Measurements from ENCODE around the gene CCKAR.

Gene CCKAR

DNA sequence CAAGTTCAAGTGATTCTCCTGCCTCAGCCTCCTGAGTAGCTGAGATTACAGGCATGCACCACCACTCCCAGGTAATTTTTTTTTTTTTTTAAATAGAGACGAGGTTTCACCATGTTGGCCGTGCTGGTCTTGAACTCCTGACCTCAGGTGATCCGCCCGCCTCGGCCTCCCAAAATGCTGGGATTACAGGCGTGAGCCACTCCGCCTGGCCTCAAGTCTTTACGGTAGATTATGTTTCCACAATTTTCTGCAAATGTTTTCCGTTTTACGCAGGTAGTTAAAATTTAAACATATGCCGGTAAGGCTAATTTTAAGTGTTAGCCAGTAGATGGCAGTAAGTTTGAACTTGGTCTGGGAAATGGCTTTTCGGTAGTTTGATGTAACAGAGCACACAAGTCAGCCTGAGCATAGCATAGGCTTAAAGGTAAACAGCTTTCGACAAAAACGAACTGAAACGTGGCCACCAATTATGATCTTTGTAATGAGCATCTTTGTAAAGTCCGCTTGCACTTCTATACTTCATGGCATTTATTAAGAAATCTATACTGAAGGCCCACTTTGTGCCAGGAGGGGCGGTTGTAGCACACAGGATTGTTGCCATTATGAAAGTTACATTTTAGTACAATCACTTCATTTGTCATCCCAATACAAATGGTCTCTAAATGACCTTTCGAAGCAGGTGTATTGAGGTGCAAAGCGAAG, 31.1 kb downstream of the CCKAR start:
- DNase-seq: peak; percentile 66

DNA sequence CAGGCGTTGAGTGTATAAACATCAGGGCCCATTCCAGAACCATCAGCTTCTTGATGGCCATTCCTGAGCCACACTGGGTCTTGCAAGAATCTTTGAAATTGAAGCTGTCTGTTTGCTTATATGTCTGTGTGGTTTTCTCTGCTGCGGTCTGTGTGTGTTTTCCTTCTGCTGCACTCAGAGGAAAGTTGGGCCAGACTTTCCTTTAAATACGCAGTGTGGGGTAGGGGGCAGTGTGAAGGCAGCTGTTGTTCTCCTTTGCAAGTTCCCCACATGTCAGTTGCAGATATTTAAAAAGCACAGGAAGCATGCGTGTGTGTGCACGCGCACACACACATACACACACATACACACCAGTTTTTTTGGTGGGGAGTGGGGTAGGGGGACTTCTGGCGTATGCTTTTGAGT, 32.1 kb downstream of the CCKAR start:
- peak; percentile 65 for DNase-seq

DNA sequence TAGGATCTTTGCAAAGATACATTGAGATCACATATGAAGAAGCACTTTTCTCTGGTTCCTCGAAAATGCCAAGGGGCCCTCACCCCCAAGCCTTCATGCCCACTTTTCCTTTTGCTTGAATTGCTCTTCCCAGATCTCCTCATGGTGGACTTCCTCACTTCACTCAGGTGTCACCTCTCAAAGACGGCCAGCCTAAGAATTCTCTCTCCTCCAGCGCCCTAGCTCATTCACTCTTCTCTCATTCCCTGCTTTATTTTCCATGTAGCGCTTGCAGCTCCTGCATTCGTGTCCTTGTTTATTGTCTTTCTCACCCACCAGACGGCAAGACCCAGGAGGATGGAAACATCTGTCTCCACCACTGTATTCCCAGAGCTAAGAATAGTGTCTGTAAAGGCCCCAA, 32.9 kb downstream of the CCKAR start:
- no peak for DNase-seq

DNA sequence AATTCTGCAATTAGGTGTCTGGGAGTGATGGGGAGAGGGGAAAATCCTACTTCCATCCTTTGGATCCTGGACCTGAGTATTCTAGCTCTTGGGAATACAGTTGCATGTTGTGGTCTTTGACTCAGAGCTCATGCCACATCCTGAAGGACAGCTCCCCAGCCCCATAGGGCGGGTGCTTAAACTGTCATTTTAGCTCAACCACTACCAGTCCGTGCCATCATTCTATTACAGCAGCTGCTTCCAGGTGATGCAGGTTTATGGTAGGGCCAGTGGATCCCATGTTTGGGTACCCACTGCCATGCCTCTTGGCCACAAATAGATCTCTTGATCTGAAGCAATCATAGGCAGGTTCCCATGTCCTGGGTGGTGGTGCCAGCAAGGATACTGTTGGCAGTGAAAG, 34.7 kb downstream of the CCKAR start:
- no peak for DNase-seq

DNA sequence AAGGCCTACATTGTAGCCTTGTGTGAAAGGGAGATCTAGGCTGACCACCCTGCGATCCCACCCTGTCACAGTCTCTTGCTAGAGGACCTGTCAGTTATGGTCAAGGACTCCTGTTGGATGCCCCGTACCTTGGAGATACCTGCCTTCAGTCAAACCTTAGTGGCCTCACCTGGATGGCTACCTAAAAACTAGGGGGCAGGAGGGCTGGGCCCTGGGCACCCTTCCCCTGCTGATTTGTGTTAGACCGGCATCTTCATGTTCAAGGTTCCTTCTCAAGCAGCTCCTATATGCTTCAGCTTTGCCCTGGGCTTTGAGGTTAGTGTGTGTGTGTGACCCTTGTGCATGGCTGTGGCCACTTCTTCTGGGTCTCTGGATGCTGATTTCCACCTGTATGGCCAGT, 35.3 kb downstream of the CCKAR start:
- no peak for DNase-seq

DNA sequence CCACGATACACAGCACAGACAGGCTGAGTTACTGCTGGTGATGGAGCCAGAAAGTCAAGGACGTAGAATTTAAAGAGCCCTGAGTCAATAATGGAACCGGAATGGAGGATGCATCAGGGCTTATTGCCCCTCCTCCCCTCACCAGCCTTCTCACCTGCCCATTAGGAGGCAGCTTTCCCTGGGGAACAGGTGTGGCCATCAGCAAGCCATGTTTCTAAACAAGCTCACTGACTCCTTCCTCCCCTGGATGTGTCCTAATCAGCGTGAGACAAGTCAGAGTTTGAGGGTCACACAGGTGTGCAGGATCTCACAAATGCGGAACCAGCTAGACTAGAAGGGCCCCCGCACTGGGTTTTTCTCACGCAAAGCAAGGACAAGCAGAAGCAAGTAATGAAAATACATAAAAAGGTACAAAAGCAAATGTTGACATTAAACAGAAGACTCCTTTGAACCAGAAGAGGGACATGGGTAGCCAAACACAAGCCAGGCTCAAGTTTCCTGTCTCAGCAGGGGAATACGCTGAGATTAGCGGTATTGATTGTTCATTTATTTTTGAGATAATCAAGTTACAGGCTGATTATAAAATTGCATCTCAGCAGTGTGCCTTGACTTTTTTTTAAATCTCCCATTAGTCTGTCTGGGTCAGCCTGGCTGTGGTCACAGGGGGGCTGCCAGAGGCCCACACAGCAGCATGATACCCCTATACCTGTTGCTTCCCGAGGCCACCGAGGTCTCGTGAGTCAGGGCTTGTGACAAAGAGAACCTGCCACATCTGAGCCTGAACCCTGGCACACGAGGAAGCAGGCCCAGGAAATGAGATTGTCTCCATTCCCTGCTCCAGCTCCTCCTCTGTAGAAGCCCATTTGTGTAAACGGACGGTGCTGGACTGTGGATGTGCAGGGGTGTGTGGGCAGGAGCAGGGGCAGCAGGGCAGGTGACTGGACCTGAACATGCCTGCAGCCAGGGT, 37.4 kb downstream of the CCKAR start:
- DNase-seq: no peak

DNA sequence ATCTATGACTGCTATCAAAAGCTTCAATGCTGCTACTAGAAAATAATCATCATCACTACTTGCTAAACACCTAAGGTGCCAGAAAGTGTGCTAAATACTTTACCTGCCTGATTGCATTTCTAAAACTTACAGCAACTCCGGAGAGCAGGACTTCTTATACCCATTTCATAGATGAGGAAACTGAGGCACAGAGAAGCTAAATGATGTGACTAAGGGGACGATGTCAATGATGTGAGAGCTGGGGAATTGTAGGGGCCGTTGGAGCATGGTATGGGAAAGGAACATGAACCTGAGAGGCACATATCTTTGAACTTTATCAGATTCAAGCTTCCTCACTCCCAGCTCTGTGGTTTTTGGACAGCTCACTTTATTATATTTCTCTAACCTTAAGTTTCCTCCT, 38.7 kb downstream of the CCKAR start:
- DNase-seq: no peak

DNA sequence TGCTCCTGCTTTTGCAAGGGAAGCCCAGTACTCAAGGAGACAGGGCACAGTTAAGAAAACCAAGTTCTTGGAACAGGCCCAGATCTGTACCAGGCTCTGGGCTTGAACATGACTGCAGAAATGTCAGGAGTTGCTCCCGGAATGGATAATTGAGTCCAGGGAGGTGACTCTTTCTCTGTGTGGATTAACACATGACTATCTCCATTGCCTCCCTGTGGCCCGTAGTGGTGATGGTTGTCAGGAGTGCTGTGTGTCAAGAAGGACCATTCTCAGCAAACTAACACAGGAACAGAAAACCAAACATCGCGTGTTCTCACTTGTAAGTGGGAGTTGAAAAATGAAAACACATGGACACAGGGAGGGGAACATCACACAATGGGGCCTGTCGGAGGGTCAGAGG, 39.9 kb downstream of the CCKAR start:
- no peak for DNase-seq

DNA sequence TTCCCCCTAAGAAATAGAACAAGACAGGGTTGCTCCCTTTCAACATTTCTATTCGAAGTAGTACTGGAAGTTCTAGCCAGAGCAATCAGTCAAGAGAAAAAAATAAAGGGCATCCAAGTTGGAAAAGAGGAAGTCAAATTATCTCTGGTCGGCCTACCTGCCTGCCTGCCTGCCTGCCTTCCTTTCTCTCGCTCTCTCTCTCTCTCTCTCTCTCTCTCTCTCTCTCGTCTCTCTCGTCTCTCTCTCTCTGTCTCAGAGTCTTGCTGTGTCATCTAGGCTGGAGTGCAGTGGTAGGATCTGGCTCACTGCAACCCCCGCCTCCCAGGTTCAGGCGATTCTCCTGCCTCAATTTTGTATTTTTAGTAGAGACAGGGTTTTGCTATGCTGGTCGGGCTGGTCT, 42.9 kb downstream of the CCKAR start:
- DNase-seq: no peak

DNA sequence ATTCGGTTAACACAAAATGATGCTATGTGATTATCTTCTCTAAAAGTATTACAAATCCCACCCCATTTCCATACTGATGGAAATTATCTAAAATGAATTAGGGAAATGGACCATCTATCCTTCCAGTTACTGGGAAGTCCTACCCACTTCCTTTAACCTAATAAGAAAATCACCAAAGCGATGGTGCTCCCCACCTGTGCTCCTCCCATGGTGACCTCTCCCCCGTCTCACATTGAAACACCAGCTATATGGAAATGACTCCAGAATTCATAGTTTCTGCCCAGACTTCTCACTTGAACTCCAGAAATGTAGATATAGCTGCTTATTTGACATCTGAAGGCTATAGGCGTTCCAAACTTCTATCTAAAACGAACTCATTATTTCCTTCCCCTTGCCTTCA, 48.5 kb downstream of the CCKAR start:
- no peak for DNase-seq

DNA sequence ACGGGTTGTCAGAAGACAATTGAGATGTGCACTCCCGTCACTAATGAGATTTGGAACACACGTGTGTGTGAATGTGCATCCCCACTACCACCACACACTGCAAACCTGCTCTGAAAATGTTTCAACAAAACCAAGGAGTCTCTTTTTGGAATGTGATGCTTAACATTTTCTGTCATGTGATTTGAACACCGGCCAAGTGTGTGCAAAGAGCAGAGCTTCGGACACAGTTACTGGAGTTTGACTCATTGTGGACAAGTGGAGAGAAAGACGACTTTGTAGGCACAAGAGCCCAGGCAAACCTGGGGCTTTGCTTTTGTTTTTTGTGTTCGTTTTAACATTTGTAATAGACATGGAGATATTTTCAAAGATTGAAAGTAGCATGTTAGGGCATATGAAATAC, 49.2 kb downstream of the CCKAR start:
- peak; percentile 39 for DNase-seq

DNA sequence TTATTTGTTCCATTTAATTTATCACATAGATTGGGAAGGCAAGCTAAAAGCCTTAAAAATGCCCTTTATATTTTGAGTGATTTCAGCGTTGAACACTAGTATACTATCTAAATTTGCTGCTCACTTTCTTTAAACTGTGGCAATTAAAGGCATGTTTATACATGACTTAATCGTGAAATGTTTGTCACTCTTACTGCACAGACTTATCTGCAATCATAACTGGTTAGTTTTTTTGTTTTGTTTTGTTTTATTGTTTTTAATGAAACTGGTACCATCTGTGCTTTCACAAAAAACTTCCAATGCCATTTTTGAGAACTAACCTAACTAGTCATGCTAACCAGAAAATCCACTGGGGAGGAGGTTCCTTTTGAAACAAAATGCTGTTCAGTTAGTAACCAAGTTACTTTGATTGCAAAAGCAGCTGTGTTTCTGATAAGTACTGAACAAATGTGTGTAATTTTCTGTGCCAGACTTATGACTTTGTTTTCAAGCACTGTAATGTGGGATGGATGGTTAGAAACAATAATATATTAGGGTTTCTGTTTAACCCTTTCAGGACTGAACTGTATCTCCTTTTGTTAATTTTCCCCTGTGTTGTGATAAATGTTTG, 56.1 kb downstream of the CCKAR start:
- DNase-seq: no peak

DNA sequence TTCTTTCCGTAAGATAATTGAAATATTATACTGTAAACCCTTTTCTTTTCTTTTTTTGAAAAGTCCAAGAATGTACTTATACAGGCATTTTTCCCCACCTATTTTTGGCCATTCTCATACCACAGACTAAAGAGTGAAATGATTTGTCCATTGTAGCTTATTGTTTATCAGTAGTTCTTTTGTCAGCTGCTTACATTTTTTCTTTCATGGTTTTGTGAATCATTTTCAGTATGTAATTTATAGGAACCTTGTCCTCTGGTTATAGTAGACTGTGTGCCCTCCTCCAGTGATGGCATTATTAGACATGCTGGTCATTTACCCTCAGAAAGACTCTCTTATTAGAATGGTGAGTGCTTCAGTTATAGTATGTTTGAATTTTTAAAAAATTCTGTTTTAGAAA, 56.7 kb downstream of the CCKAR start:
- DNase-seq: no peak

DNA sequence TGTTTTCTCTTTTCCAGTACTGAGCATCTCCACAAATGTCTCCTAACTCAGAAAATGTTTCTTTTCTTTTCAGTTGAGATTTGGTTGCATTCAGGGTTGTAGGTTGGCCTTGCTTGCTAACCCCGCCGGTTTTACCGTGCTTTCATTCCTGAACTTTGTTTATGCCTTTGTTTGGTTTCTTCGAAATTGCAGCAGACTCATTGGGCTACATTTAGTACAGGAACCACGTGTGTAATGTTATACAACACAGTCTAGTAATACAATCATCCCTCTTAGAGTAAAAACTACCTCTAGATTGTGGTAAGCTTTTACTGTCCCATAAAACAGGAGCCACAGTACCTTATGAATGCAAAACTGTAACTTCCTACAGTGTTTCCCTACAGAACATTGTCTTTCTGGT, 57.9 kb downstream of the CCKAR start:
- DNase-seq: no peak

DNA sequence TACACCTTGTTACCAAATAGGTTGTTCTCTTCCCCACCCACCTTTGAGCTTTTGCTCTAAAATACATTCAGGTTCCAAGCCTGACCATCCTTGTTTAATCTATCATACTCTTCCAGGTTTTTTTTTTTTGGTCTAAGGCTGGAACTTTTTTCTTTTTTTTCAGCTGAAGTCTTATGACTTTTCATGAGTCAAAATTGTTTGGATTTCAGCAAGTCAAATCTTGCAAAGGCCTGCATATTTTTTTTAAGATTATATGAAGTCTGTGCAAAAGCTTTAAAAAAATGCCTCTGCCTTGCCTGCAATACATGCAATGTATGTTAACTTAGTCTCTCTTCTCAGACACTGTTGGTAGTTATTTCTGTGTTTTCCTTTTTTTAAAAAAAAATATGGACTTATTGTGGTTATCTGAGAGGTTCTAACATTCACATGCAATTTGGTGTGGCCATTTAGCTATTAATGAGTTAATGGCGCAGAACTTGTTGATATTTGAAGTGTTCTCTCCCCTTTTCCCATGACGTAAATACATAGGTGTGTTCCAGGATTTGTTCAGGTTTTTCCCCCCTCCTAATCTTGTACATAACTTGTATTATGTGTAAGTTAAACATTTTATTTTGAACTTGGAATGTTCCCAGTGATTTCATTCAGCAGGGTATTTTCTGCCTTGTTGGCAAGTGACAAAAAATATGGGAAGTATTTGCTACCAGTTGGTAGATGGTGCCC, 58.7 kb downstream of the CCKAR start:
- DNase-seq: no peak

Data from fibroblast of skin of scalp (primary cell).